DMS153 treated with DMSO at 0.1 percent for 48 hours (cell line): ENCODE measurements around the gene FGF18.

Experiments
- DNase-seq: peaks from one replicate; lab custom pipeline; 2025; ENCODE audit not compliant: unreplicated experiment; lab: John Stamatoyannopoulos, UW

FGF18 gene

GRCh38 chr5:171464829-171465228 is 45.4 kb downstream of the FGF18 start:
- no peak for DNase-seq

DNA sequence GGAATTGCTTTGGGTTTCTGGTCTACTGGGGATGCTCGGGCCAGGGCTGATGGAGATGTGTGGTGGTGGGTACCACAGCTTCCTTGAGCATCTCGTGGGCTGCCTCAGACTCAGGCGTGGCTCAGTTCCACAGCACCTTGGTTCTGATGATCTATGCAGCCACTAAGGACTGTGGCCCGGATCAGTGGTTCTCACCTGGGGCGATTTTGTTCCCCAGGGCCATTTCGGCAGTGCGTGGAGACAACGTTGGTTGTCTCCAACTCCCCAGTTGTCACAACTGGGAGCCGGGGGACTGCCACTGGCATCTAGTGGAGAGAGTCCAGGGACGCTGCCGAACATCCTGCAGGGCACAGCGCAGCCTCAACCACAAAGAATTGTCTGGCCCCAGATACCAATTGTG is 47.7 kb downstream of the FGF18 start:
- no peak for DNase-seq

- DNase-seq = peak; percentile 38
Measured at GRCh38 chr5:171469326-171469725, 49.9 kb downstream of the FGF18 start.

DNA sequence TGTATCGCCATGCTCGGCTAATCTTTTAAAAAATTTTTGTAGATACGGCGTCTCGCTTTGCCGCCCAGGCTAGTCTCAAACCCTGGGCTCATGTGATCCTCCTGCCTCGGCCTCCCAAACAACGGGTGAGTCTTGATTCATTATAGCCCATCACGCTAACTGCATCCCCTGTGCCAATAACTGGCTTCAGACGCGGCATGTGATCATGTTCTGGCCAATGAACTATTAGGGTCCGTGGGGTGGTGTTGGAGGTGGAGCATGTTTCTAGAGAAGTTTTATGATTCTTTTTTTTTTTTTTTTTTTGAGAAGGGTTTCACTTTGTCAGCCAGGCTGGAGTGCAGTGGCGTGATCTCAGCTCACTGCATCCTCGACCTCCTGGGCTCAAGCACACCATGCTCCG is 51.0 kb downstream of the FGF18 start:
- DNase-seq = no peak

DNA sequence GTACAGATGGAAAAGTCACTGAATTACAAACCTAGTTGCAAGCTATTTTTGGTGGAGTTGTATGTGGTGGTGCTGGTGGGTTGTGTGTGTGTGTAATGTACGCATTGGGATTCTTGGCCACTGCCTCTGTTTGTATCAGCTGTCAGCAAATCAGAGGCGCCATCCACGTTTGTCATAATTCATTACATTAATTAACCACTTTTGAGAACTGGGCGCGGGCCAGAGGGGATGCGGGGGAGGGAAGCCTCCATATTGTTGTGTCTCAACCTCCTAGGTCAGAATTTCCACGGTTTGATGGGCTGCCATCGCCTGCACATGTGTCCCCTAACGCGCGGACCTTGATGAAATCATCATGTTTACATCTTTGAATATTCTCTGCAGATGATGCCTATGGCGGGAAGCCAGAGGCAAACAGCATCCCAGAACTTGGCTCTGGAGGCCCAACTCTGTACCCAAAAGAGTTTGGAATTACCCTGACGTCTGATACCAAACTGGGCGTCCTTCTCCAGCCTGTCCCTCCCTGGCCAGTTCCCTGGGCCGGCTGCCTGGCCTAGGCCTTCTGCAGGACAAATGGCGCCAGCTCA is 54.9 kb downstream of the FGF18 start:
- DNase-seq = no peak

- no peak for DNase-seq
Measured at GRCh38 chr5:171475596-171475995, 56.1 kb downstream of the FGF18 start.

DNA sequence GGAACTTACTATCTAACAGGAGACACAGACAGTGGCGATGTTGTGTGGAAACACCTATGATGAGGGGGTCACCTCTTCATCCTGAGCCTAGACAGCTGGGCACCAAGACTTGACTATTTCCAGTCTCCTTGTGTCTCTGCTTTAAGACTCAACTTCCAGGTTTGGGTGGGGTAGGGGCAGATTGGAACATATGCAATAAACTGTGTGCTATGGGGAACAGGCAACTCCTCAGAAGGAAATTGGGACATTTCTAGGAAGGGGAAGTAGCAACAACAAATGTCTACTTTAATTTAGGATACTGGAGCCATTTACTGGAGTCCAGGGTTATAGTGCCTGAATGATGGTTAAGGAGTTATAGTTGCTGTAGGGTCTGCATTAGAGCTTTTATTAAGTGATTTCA is 57.3 kb downstream of the FGF18 start:
- DNase-seq = no peak

DNA sequence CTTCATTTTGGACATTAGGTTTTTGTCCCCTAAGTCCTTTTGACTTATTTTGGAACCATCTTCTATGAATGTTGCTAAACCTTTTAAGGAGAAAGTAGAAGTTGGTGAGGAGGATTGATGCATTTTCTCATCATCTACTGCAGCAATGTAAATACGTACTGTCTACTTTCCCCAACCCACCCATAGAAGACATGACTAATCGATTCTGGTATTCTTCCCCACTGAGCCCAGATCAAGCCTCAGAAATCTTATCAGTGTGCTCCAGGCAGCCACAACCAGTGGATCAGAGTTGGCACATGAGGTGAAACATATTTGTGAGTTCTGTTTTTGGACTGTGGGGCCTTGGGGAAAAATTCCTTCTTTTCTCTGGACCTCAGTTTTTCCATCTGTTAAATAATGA is 57.7 kb downstream of the FGF18 start:
- DNase-seq = no peak

DNA sequence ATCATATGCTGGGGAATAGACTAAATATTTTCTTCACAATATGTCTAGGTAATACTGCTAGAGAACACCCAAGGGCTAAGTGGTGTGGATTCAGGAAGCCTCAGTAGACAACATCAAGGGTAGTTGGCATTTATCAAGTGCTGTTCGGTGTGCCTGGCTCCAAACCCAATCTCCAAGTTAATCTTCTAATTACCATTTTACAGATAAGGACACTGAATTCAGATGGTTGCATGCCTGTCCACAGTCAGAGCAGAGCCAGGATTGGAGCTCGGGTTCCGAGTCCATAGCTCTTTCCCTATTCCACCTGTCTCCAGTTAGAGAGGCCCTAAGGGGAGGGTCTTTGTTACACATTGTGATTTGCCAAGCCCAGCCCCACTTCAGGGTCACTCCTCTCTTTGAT is 58.2 kb downstream of the FGF18 start:
- no peak for DNase-seq

DNA sequence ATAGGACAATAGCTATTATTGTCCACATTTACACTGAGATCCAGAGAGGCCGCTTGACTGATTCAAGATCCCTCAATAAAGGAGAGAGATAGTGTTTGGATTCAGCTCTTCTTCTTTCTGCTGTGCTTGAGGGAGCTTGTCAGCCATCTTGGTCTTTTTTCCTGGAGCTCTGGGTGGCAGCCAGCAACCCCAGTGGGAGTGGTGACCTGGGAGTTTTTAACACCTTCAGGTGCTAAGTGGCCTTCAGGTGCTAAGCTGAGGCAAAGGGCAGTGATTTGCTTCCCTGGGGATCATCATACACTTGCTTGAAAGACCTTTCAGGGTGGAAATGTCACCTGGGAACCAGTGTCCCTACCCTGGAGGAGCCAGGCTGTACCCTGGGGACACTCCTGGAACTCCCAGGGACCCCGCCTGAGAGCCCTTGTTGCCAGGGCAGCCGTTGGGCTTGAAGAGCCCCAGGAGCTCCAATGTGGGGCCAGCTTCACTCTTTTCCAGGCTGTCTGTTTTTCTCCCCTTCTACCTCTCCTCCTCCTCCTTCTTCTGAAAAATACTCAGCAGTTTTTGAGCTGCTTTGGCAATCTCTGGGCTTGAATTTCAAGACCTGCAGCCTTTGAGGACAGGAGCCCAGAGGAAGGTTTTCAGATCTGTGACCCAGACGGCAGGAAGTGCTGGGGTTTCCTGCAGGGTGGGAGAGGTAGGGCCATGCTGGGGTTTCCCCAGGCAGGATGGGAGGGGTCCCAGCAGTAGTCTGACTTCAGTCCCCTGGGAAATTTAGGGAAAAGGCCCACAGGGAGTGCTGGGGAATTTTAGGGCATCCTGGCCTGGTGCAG is 59.7 kb downstream of the FGF18 start:
- no peak for DNase-seq

- DNase-seq = no peak
Measured at GRCh38 chr5:171479776-171480125, 60.3 kb downstream of the FGF18 start.

- DNase-seq = no peak
Measured at GRCh38 chr5:171480239-171480638, 60.8 kb downstream of the FGF18 start.

- DNase-seq = no peak
Measured at GRCh38 chr5:171481571-171482433, 62.4 kb downstream of the FGF18 start.

- DNase-seq = no peak
Measured at GRCh38 chr5:171482434-171482730, 62.9 kb downstream of the FGF18 start.

DNA sequence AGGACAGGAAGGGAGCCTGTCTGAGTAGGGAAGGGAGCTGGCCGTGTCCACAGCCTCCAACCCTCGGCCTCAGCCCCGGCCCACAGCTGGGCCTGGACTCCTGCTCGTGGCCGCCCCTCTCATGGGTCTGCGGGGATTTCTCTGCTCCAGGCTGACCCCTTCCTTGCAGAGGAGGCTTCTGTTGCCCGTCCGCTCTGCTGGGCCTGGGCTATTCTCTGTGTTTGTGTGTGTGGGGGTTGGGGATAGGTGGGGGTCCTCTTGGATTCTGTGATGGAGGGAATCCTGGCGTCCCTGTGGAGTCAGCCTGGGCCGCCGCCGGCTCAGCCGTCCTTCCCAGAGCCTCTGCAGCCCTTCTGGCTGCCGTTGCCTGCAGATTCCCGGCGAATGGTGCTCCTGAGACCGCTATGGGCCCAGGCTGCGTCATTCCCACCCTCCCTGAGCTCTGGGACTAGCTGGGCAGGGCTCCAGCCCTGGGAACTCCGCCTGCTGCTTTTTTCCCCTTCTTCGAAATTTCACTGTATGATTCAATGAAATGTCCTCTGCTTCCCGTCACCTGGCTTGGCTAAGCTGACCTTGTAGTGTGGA is 64.2 kb downstream of the FGF18 start:
- DNase-seq = no peak

DNA sequence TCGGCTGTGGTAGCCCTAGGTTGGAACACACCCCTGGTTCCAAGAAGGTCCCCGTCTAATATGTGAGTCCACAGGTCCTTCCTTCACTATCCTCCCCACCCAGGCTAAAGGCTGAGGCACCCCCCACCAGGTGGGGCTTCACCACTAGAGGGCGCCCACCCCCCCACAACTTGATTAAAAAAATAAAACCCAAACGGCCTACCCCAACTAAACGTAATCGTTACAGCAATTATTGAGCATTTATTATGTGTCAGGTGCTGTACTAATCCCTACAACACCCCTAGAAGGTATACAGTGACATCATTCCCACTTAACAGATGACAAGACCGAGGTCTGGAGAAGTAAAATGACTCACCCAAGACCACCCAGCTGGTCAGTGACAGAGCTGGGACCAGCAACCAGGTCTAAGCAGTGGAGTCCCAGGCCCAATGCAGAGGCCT is 65.0 kb downstream of the FGF18 start:
- no peak for DNase-seq

DNA sequence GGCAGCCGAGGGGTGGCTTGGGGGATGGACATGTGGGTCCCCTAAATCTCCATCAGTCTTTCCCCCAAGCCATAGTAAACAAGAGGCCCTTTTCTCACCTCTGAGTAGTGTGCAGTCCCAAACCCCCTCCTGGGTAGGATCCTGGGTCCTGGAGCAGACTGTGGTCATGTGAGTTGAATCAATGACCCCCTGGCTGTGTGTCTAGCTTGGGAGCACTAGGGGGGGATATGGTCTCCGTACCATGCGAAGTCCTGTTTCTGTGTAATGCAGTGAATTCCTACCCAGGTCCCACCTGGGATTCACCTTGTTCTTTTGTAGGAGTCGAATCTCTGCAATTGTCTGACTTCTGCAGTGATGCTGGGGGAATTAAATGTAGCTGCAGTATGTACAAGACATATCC is 66.2 kb downstream of the FGF18 start:
- no peak for DNase-seq

GRCh38 chr5:171486613-171487012 is 67.2 kb downstream of the FGF18 start:
- DNase-seq = no peak

- no peak for DNase-seq
Measured at GRCh38 chr5:171488876-171489275, 69.4 kb downstream of the FGF18 start.

GRCh38 chr5:171492781-171493180 is 73.3 kb downstream of the FGF18 start:
- no peak for DNase-seq

DNA sequence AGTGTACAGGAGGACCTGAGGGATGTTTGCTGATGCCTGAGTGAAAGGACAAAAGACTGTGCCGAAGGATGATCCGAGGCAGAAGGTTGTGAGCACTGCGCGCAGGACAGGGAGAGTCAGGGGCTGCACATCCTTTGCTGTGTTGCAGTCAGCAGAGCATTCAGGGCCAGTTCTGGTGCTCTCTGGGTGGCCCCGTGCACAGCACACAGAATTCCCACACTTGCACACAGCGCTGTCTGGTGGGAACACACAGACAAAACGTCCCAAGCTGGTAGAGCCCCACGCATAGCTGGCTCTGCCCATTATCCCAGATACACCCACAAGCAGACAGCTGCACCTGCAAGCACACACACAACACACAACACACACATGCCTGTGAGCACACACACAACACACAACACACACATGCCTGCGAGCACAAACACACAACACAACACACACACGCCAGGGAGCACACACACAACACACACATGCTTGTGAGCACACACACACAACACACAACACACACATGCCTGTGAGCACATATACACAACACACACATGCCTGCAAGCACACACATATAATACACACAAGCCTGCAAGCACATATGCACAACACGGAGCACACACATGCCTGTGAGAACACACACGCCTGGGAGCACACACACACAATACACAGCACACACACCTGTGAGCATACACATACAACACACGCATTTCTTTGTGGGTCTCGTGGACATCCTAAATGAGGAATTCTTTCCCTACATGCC is 74.4 kb downstream of the FGF18 start:
- no peak for DNase-seq
